Stimulated activated CD8-positive, alpha-beta memory T cell treated with anti-CD3 and anti-CD28 coated beads, Interleukin-2, amount 100 ng/mL, for 48 hours (primary cell): ENCODE measurements around the gene ZNF362.
A peak's percentile ranks its signal among the peaks of the same experiment; 100 is the strongest.
"Not testable (repeated sequence)": the region's sequence is repeated elsewhere in the genome, so short reads cannot be mapped to it uniquely, and the experiment has no call there.

Source experiments
- DNase-seq, 2 donors: peaks; one replicate each; pipeline ENCODE4 v3.0.0-alpha.2; 2020; ENCODE audit warnings: low read depth in 2 of 2

The ZNF362 gene, protein sequence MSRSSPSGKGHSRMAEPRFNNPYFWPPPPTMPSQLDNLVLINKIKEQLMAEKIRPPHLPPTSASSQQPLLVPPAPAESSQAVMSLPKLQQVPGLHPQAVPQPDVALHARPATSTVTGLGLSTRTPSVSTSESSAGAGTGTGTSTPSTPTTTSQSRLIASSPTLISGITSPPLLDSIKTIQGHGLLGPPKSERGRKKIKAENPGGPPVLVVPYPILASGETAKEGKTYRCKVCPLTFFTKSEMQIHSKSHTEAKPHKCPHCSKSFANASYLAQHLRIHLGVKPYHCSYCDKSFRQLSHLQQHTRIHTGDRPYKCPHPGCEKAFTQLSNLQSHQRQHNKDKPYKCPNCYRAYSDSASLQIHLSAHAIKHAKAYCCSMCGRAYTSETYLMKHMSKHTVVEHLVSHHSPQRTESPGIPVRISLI

GRCh38 chr1:33256471-33257206 is at the start of gene ZNF362:
ZNF362 (plus strand) TSS chr1:33256492; CDS start chr1:33270575, 14,083 bp downstream.
- DNase-seq: peak; percentile 43 to 52

GRCh38 chr1:33211972-33212371 is 44.3 kb upstream of the ZNF362 start:
- no peak for DNase-seq

- no peak for DNase-seq
Observed at GRCh38 chr1:33219886-33220661, 36.2 kb upstream of the ZNF362 start.

GRCh38 chr1:33220676-33221384 is 35.5 kb upstream of the ZNF362 start:
- no peak for DNase-seq

- no peak for DNase-seq
Observed at GRCh38 chr1:33221385-33221758, 34.9 kb upstream of the ZNF362 start.

DNA sequence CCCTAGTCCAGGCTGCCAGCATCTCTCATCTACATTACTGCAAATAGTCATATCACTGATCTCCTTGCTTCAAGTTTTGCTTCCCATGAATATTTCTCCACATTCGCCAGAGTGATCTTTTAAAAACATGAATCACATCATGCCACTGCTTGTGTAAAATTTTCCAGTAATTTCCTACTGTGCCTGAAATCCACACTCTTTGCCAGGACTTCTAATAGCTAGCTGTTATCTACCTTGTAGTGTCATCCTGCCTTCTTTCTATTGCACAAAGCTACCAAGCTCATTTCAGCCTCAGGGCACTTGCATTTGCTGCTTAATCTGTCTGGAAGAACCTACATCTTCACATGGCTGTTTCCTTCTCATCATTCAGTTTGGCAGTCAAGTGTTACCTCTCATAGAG is 33.9 kb upstream of the ZNF362 start:
- DNase-seq: no peak

GRCh38 chr1:33224166-33224707 is 32.1 kb upstream of the ZNF362 start:
- no peak for DNase-seq

DNA sequence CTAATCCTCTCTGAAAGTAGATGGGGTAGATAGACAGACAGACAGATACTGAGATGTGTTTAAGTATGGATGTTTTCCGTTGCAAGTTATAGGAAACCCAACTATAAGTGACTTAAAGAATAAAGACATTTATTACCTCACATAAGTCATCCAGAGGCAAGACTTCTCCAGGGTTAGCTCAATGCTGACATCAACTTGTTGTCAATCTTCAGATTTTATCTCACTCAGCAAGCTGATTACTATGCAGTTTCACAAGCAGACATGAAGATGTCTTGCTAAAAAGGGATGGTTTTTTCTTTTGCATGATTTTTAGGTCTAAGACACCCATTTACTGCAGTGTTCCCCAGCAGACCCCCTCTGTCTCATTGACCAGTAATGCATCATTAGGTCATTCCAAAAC is 30.7 kb upstream of the ZNF362 start:
- DNase-seq: no peak

DNA sequence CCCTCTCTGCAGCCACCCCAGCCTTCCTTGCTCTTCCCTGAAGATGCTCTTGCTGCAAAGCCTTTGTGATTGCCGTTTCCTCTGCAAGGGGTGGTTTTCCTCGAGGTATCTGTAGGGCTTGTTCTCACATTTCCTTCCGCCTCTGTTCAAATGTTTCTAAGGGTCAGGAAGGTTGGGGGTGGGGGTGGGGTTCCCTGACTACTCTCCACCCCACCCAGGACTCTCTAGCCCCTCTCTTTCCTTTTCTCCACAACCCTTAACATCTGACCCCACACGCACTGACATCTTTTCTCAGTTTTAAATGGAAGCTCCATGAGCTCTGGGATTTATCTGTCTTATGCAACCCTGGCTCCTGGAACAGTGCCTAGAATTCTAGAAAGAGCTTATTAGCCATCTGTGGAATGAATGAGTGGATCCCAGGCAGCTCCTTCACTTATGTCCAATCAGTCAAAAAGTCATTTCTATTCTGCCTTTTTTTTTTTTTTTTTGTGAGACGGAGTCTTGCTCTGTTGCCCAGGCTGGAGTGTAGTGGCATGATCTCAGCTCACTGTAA is 27.3 kb upstream of the ZNF362 start:
- no peak for DNase-seq

DNA sequence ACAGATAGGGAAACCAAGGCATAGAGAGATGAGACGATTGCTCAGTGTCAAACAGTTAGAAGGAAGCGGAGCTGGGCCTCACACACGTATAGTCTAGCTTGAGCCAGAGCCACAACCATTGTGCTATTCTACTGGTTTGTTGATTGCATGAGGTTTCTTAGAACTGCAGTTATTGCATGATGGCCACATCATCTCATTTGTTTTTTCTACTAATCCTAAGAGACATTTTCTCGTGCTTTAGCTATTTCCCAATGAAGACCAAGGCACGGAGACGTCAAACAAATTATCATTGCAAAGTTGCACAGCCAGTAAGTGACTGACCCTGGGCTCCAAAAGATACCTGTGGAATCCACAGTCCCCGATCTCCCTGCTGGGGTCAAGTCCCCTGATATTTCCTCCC is 25.1 kb upstream of the ZNF362 start:
- no peak for DNase-seq

GRCh38 chr1:33232716-33233115 is 23.6 kb upstream of the ZNF362 start:
- DNase-seq: no peak

DNA sequence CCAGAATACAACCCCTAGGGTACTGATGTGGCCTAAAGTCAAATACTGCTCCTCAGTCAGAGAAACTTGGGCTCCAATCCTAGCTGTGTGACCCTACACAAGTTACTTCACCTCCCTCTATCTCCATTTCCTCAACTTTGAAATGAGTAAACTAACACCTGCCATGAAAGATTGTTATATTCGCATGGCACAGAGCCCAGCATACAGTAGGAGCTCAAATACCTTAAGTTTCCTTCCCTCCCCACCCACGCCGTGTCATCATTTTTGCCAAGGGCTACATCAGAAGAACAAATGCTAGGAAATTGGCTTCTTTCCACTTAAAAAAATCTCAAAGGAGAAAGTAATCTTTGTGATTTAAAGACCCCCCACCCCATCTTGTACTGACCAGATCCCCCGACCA is 22.2 kb upstream of the ZNF362 start:
- no peak for DNase-seq

- DNase-seq: no peak
Observed at GRCh38 chr1:33234588-33234990, 21.7 kb upstream of the ZNF362 start.

DNA sequence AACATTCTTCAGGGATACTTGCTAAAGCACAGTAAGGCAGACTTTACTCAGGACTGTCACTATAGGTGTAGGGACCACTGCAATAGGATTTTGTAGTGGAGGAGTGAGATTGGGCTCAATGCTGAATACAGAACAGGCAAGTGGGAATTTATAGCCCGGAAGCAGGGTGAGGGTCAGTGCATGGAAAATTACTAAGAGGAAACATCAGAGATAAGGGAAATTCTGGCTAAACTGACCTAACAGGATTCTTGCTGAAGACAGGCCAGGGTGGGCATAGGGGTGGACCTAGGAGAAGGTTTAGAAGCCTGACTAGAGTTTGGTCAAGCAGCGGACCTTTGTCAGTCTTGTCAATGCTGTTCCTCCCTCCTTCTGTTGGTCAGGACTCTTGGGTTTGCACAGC is 20.8 kb upstream of the ZNF362 start:
- no peak for DNase-seq

DNA sequence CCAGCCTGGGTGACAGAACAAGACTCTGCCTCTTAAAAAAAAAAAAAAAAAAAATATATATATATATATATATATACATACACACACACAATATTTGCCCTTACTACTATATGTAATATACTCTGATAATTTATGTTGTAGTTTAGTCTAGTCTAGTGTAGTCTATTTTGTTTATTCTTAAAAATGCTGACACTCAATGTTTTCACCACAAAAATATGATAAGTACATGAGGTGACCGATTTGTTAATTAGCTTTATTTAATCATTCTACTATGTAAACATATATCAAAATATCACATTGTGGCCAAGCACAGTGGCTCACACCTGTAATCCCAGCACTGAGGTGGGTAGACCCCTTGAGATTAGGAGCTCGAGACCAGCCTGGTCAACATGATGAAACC is 19.8 kb upstream of the ZNF362 start:
- no peak for DNase-seq

DNA sequence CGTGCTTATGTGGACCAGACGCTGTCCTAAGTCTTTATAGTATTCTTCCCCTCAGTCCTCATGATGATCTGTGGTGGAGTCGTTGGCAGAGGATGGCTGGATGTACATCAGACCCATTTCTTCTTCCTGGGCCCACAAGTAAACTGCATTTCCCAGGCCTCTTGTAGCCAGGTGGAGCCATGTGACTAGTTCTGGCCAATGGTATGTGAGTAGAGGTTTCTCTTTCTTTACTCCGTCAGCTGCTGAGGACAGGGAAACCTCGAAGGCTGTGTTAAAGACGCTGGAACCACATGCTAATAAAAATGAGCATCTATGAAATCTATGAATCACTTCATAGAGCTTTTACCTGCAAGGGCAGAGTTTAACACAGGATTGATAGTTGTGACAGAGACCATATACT is 18.7 kb upstream of the ZNF362 start:
- DNase-seq: no peak

DNA sequence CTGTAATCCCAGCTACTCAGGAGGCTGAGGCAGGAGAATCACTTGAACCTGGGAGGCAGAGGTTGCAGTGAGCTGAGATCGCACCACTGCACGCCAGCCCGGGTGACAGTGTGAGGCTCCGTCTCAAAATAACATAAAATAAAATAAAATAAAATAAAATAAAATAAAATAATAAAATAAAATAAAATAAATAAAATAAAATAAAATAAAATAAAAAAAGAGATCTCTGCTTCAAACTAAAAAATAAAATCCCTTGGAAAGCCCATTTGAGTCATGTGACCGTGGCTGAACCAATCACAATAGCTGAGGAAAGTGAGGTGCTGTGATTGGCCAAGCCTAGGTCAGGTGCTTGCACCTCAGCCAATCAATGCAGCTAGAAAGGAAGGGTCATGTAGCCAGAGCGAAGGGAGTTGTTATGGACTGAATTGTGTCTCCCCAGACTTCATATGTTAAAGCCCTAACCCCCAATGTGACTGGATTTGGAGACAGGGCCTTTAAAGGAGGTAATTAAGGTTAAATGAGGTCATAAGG is 18.0 kb upstream of the ZNF362 start:
- DNase-seq: not testable (repeated sequence)

- not testable (repeated sequence) for DNase-seq
Observed at GRCh38 chr1:33239410-33239809, 16.9 kb upstream of the ZNF362 start.

DNA sequence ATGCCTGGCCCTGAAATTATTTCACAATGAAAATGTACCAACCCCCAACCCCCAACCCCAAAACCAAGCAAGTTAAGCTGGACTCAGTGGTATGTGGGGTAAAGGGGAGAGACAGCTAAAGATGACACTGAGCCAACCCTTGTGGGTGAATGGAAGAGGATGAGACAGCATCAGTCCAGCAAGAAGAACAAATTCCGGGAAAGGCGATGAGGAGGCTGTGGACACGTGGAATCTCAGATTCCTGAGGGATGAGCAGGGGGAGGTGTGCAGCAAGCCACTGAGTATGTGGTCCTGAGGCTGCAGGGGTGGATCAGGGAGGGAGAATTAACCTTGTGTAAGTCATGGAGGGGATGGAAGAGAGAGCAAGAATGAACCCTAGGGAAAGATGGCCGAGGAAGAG is 14.4 kb upstream of the ZNF362 start:
- DNase-seq: no peak

GRCh38 chr1:33242652-33243051 is 13.6 kb upstream of the ZNF362 start:
- no peak for DNase-seq
